ENCODE data around the gene CD300LG. TPM values are rescaled to one million over a fixed set of nuclear protein-coding genes. Genes with fewer than 3 reads are reported as not detected.
A peak's percentile ranks its signal among the peaks of the same experiment; 100 is the strongest.
"Not testable (repeated sequence)": the region's sequence is repeated elsewhere in the genome, so short reads cannot be mapped to it uniquely, and the experiment has no call there.

The CD300LG gene, protein sequence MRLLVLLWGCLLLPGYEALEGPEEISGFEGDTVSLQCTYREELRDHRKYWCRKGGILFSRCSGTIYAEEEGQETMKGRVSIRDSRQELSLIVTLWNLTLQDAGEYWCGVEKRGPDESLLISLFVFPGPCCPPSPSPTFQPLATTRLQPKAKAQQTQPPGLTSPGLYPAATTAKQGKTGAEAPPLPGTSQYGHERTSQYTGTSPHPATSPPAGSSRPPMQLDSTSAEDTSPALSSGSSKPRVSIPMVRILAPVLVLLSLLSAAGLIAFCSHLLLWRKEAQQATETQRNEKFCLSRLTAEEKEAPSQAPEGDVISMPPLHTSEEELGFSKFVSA
- 0.04 TPM for polyA plus RNA-seq (2013, experiment 1 of 2)
- polyA plus RNA-seq (2013, experiment 2 of 2), result 0.03 TPM

DNA sequence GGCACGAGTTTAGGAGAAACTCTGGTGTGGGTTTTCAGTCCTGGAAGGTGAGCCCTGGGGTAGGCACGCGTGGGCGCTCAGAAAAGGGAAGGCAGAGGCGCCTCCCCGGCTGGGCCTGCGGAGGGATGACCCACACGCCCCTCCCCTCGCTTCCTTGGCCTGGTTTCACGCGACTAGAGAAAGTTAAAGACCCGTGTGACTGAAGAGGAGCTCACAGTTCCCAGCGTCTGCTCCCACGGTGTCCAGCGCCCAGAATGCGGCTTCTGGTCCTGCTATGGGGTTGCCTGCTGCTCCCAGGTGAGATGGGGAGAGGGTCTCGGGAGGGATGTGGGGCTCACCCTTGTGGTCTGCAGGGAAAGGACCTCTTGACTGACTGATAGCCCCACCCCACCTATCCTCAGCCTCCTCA is at the start of gene CD300LG:
CD300LG (plus strand) TSS at position 214 of the 409 bp plus-strand sequence; CDS start at position 255, 41 bp downstream.
- no peaks in the 10 kb centered on the region for H3K9me3 ChIP-seq (replicated peaks in 1 of 2; ENCODE audit: control insufficient read depth in 2 of 2, insufficient read depth in 1 of 2, low read depth in 1 of 2, low read length in 2 of 2)
- H2BK12ac ChIP-seq (ENCODE audit: low read length), result peak within 1 kb of the TSS; percentile 41
- H2BK120ac ChIP-seq (ENCODE audit: low read depth, low read length), result no peak within 1 kb of the TSS
- no peak within 1 kb of the TSS for H3K4me2 ChIP-seq (ENCODE audit: insufficient read depth, low read length, poor library complexity, severe bottlenecking)
- no peak within 1 kb of the TSS for H4K91ac ChIP-seq (ENCODE audit: low read depth, low read length, poor library complexity)
- no peak within 1 kb of the TSS for H3K27ac ChIP-seq (replicated peaks; ENCODE audit: low read length)
- H3K27me3 ChIP-seq (ENCODE audit: control insufficient read depth in 3 of 3, insufficient read depth in 3 of 3, low read depth in 1 of 3, low read length in 3 of 3), result peaks cover 0 to 11% (median 3%) of the 10 kb centered on the region in 3 experiments
- no peaks in the 10 kb centered on the region for H3K79me1 ChIP-seq (ENCODE audit: low read depth, low read length)
- no peak for DNase-seq (ENCODE audit: low spot score)
- H3K4ac ChIP-seq (ENCODE audit: low read length), result no peak within 1 kb of the TSS
- no CpG with 5 or more reads among the region's 17 CpGs for WGBS, 2 donors (ENCODE audit: extremely low coverage in 2 of 2, insufficient read length in 2 of 2, insufficient replicate concordance in 1 of 2)
- H2BK15ac ChIP-seq (ENCODE audit: low read length), result peak within 1 kb of the TSS; percentile 91
- peak within 1 kb of the TSS; percentile 39 for H3K23ac ChIP-seq (ENCODE audit: low read depth, low read length, poor library complexity)
- H3K36me3 ChIP-seq (replicated peaks in 1 of 2; ENCODE audit: control insufficient read depth in 2 of 2, insufficient read depth in 2 of 2, low read length in 2 of 2), result no peaks in the 10 kb centered on the region
- peak within 1 kb of the TSS; percentile 78 for H2AK5ac ChIP-seq (ENCODE audit: low read depth, low read length)
- H3K4me1 ChIP-seq (ENCODE audit: control insufficient read depth in 2 of 2, insufficient read depth in 1 of 2, low read depth in 1 of 2, low read length in 2 of 2), result peaks cover 3 to 6% of the 10 kb centered on the region in 2 donors
- H2AFZ ChIP-seq (ENCODE audit: low read length), result peak within 1 kb of the TSS; percentile 74
- H3K18ac ChIP-seq (ENCODE audit: low read length), result peak within 1 kb of the TSS; percentile 53
- no peak within 1 kb of the TSS for H4K8ac ChIP-seq (ENCODE audit: low read depth, low read length)
- no peak within 1 kb of the TSS for H2BK5ac ChIP-seq (ENCODE audit: low read length)
- no peak within 1 kb of the TSS for H3K9ac ChIP-seq (ENCODE audit: low read depth, low read length, poor library complexity)
- no peak within 1 kb of the TSS for H3K4me3 ChIP-seq (ENCODE audit: low read length in 2 of 2)
- H3K14ac ChIP-seq (ENCODE audit: low read length), result no peak within 1 kb of the TSS

DNA sequence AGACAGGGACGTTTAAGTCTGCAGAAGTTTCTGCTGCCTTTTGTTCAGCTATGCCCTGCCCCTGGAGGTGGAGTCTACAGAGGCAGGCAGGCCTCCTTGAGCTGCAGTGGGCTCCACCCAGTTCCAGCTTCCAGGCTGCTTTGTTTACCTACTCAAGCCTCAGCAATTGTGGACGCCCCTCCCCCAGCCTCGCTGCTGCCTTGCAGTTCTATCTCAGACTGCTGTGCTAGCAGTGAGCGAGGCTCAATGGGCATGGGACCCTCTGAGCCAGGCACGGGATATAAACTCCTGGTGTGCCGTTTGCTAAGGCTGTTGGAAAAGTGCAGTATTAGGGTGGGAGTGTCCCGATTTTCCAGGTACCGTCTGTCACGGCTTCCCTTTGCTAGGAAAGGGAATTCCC is 49.0 kb upstream of the CD300LG start:
- H2BK120ac ChIP-seq (ENCODE audit: low read depth, low read length); H3K23ac ChIP-seq (ENCODE audit: low read depth, low read length, poor library complexity); H2AK5ac ChIP-seq (ENCODE audit: low read depth, low read length); H2BK15ac ChIP-seq (ENCODE audit: low read length); H3K18ac ChIP-seq (ENCODE audit: low read length); H4K8ac ChIP-seq (ENCODE audit: low read depth, low read length); H3K14ac ChIP-seq (ENCODE audit: low read length); H3K4me3 ChIP-seq (ENCODE audit: low read length in 2 of 2); H2BK5ac ChIP-seq (ENCODE audit: low read length); H3K4me1 ChIP-seq (ENCODE audit: control insufficient read depth in 2 of 2, insufficient read depth in 1 of 2, low read depth in 1 of 2, low read length in 2 of 2); DNase-seq (ENCODE audit: low spot score); H3K4ac ChIP-seq (ENCODE audit: low read length); H3K4me2 ChIP-seq (ENCODE audit: insufficient read depth, low read length, poor library complexity, severe bottlenecking); H3K27ac ChIP-seq (replicated peaks; ENCODE audit: low read length); H3K9me3 ChIP-seq (replicated peaks in 1 of 2; ENCODE audit: control insufficient read depth in 2 of 2, insufficient read depth in 1 of 2, low read depth in 1 of 2, low read length in 2 of 2); H3K9ac ChIP-seq (ENCODE audit: low read depth, low read length, poor library complexity); H4K91ac ChIP-seq (ENCODE audit: low read depth, low read length, poor library complexity); H3K36me3 ChIP-seq (replicated peaks in 1 of 2; ENCODE audit: control insufficient read depth in 2 of 2, insufficient read depth in 2 of 2, low read length in 2 of 2); H3K27me3 ChIP-seq (ENCODE audit: control insufficient read depth in 3 of 3, insufficient read depth in 3 of 3, low read depth in 1 of 3, low read length in 3 of 3); H2BK12ac ChIP-seq (ENCODE audit: low read length); H2AFZ ChIP-seq (ENCODE audit: low read length); H3K79me1 ChIP-seq (ENCODE audit: low read depth, low read length): not testable (repeated sequence)
- no CpG with 5 or more reads among the region's 9 CpGs for WGBS, 2 donors (ENCODE audit: extremely low coverage in 2 of 2, insufficient read length in 2 of 2, insufficient replicate concordance in 1 of 2)

DNA sequence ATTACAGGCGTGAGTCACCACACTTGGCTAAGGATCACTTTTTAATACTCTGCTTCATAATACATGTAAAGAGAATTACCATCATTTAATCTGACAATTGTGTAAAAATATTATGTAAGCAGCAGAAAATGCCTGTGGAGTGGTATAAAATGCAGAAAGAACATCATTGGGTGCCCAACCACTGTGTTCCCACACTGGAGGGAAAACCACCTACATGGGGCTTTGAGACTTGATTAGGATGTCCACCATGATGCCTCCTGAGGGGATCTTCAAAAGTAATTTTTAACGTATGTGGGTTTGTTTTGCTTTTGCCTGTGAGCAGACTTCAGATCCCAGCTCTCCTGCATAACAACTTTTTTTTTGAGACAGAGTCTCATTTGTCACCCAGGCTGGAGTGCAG is 47.9 kb upstream of the CD300LG start:
- no peak for DNase-seq (ENCODE audit: low spot score)
- H3K4ac ChIP-seq (ENCODE audit: low read length), result no peak overlapping the region

DNA sequence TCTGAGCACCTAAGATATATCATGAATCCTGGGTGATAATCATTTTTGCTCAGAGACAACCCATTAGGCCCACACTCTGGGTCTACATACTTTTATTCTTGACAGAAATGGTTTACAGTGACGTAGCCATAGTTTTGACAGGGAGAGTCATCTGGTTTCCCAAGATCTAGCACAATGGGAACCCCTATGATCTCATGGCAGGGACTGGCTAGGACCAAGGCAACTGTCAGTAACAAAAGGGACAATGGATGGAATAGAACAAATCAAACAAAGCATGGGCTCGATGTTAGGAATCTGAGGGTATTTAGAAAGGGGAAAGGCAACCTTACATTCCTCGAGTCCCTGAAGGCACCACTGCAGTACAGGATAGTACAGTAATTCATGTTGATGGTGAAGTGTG is 46.2 kb upstream of the CD300LG start:
- no peak overlapping the region for H2AK5ac ChIP-seq (ENCODE audit: low read depth, low read length)
- no CpG with 5 or more reads among the region's 3 CpGs for WGBS, 2 donors (ENCODE audit: extremely low coverage in 2 of 2, insufficient read length in 2 of 2, insufficient replicate concordance in 1 of 2)
- no peak overlapping the region for H3K27ac ChIP-seq (replicated peaks; ENCODE audit: low read length)
- no peak overlapping the region for H3K4me2 ChIP-seq (ENCODE audit: insufficient read depth, low read length, poor library complexity, severe bottlenecking)
- H3K79me1 ChIP-seq (ENCODE audit: low read depth, low read length), result no peaks in the 10 kb centered on the region
- H3K4ac ChIP-seq (ENCODE audit: low read length), result no peak overlapping the region
- H3K23ac ChIP-seq (ENCODE audit: low read depth, low read length, poor library complexity), result no peak overlapping the region
- H3K9ac ChIP-seq (ENCODE audit: low read depth, low read length, poor library complexity), result no peak overlapping the region
- no peak overlapping the region for H2BK15ac ChIP-seq (ENCODE audit: low read length)
- H2AFZ ChIP-seq (ENCODE audit: low read length), result no peak overlapping the region
- H3K4me1 ChIP-seq (ENCODE audit: control insufficient read depth in 2 of 2, insufficient read depth in 1 of 2, low read depth in 1 of 2, low read length in 2 of 2), result peaks cover 3 to 10% of the 10 kb centered on the region in 2 donors
- no peak overlapping the region for H2BK5ac ChIP-seq (ENCODE audit: low read length)
- peaks cover 0 to 2% of the 10 kb centered on the region in 2 donors for H3K9me3 ChIP-seq (replicated peaks in 1 of 2; ENCODE audit: control insufficient read depth in 2 of 2, insufficient read depth in 1 of 2, low read depth in 1 of 2, low read length in 2 of 2)
- no peak for DNase-seq (ENCODE audit: low spot score)
- H3K14ac ChIP-seq (ENCODE audit: low read length), result no peak overlapping the region
- H4K8ac ChIP-seq (ENCODE audit: low read depth, low read length), result no peak overlapping the region
- H3K18ac ChIP-seq (ENCODE audit: low read length), result no peak overlapping the region
- H4K91ac ChIP-seq (ENCODE audit: low read depth, low read length, poor library complexity), result no peak overlapping the region
- no peak overlapping the region for H3K4me3 ChIP-seq (ENCODE audit: low read length in 2 of 2)
- no peaks in the 10 kb centered on the region for H3K27me3 ChIP-seq (ENCODE audit: control insufficient read depth in 3 of 3, insufficient read depth in 3 of 3, low read depth in 1 of 3, low read length in 3 of 3)
- H2BK120ac ChIP-seq (ENCODE audit: low read depth, low read length), result no peak overlapping the region
- no peak overlapping the region for H2BK12ac ChIP-seq (ENCODE audit: low read length)
- no peaks in the 10 kb centered on the region for H3K36me3 ChIP-seq (replicated peaks in 1 of 2; ENCODE audit: control insufficient read depth in 2 of 2, insufficient read depth in 2 of 2, low read length in 2 of 2)

More for the DNA sequence above, 47.9 kb upstream of the CD300LG start:
- H4K91ac ChIP-seq (ENCODE audit: low read depth, low read length, poor library complexity), result no peak overlapping the region
- no peak overlapping the region for H2BK12ac ChIP-seq (ENCODE audit: low read length)
- no peak overlapping the region for H2BK5ac ChIP-seq (ENCODE audit: low read length)
- H3K79me1 ChIP-seq (ENCODE audit: low read depth, low read length), result no peaks in the 10 kb centered on the region
- peaks cover 0 to 2% of the 10 kb centered on the region in 2 donors for H3K9me3 ChIP-seq (replicated peaks in 1 of 2; ENCODE audit: control insufficient read depth in 2 of 2, insufficient read depth in 1 of 2, low read depth in 1 of 2, low read length in 2 of 2)
- no peak overlapping the region for H2AK5ac ChIP-seq (ENCODE audit: low read depth, low read length)
- H3K36me3 ChIP-seq (replicated peaks in 1 of 2; ENCODE audit: control insufficient read depth in 2 of 2, insufficient read depth in 2 of 2, low read length in 2 of 2), result no peaks in the 10 kb centered on the region
- no peak overlapping the region for H3K27ac ChIP-seq (replicated peaks; ENCODE audit: low read length)
- H3K18ac ChIP-seq (ENCODE audit: low read length), result no peak overlapping the region
- no peaks in the 10 kb centered on the region for H3K27me3 ChIP-seq (ENCODE audit: control insufficient read depth in 3 of 3, insufficient read depth in 3 of 3, low read depth in 1 of 3, low read length in 3 of 3)
- no peak overlapping the region for H2BK120ac ChIP-seq (ENCODE audit: low read depth, low read length)
- no CpG with 5 or more reads among the region's 2 CpGs for WGBS, 2 donors (ENCODE audit: extremely low coverage in 2 of 2, insufficient read length in 2 of 2, insufficient replicate concordance in 1 of 2)
- no peak overlapping the region for H3K23ac ChIP-seq (ENCODE audit: low read depth, low read length, poor library complexity)
- no peak overlapping the region for H3K9ac ChIP-seq (ENCODE audit: low read depth, low read length, poor library complexity)
- no peak overlapping the region for H2BK15ac ChIP-seq (ENCODE audit: low read length)
- no peak overlapping the region for H3K14ac ChIP-seq (ENCODE audit: low read length)
- H3K4me1 ChIP-seq (ENCODE audit: control insufficient read depth in 2 of 2, insufficient read depth in 1 of 2, low read depth in 1 of 2, low read length in 2 of 2), result peaks cover 3 to 10% of the 10 kb centered on the region in 2 donors
- no peak overlapping the region for H3K4me2 ChIP-seq (ENCODE audit: insufficient read depth, low read length, poor library complexity, severe bottlenecking)
- no peak overlapping the region for H2AFZ ChIP-seq (ENCODE audit: low read length)
- H4K8ac ChIP-seq (ENCODE audit: low read depth, low read length), result no peak overlapping the region
- H3K4me3 ChIP-seq (ENCODE audit: low read length in 2 of 2), result no peak overlapping the region
